ENCODE measurements around the gene SCARF2. TPM values are rescaled to one million over a fixed set of nuclear protein-coding genes. Genes with fewer than 3 reads are reported as not detected.

SCARF2 gene
- total RNA-seq, 6 experiments from 2014 or later = 65.1 to 92.3 (median 68.9) TPM

DNA sequence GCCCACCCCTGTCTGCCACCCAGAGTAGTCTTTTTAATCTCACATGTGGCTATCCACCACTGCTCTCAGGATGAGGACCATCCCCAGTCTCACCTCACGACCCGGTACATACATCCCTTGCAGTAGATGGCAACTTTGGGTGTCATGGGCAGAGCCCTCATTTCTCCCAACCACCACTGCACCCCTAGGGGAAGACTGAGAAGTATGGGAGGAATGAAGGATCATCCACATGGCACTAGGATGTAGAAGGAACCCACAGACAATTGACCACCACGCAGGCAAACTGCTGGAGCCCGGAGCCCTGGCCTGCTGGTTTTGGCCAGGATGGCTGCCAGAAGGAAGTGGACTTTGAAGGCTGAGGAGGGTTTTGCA, 1.9 kb upstream of the SCARF2 start:
- Mint-ChIP-seq H3K4me1 (ENCODE audit: low read depth) (peaks cover 42% of the 10 kb centered on the region), H3K9me3 (no peaks in the 10 kb centered on the region), H3K36me3 (ENCODE audit: low read depth) (peaks cover 5% of the 10 kb centered on the region; the same call in 1 of the 2 replicates), H3K27me3 (ENCODE audit: insufficient read depth) (peaks cover 3% of the 10 kb centered on the region), H3K4me3 (no peak overlapping the region; the same call in 1 of the 2 replicates), H3K27ac (peak overlapping the region; percentile 81)
- TF ChIP-seq, protein P1, sequence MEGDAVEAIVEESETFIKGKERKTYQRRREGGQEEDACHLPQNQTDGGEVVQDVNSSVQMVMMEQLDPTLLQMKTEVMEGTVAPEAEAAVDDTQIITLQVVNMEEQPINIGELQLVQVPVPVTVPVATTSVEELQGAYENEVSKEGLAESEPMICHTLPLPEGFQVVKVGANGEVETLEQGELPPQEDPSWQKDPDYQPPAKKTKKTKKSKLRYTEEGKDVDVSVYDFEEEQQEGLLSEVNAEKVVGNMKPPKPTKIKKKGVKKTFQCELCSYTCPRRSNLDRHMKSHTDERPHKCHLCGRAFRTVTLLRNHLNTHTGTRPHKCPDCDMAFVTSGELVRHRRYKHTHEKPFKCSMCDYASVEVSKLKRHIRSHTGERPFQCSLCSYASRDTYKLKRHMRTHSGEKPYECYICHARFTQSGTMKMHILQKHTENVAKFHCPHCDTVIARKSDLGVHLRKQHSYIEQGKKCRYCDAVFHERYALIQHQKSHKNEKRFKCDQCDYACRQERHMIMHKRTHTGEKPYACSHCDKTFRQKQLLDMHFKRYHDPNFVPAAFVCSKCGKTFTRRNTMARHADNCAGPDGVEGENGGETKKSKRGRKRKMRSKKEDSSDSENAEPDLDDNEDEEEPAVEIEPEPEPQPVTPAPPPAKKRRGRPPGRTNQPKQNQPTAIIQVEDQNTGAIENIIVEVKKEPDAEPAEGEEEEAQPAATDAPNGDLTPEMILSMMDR (IDR thresholded peaks at IDR 0.05) = 0 out of 2 replicates have a peak, but pooled peaks have one; percentile 20
- no peak for DNase-seq

DNA sequence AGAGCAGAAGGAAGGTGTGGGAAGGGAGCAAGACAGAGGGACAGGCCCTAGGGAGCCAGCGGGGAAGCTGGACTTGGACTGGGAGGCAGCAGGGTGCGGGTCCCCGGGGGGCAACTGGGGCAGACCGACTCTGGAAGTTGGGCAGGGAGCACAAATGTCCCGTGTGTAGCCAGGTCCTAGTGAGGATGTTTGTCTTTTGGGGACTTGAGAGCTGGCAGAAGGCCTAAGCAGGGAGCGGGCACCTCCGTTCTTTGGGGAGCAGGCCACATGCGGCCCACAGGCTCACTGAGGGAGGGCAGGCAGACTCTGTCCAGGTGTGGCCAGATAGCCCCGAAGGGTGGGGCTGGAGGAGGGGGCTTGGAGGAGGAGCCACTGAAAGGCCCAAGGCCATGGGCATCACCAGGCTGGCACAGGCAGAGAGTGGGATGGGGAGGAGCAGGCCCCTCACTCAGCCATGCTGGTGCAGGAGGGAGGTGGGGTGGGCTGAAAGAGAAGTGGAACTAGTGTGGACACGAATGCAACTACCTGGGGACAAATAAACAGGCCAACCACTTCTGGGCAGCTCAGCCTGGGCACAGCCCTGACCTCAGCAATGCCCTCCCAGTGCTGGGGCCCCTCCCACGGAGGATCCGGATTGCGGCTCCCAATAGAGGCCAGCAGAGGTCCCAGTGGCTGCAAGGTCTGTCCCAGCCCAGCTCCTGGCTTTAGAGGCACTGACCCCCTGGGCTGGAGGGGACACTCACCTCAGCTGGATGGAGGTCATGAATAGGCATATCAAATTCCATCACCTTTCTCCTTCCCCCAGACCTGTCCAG, 1.3 kb upstream of the SCARF2 start:
- DNase-seq = no peak
- H3K27ac Mint-ChIP-seq = peak overlapping the region; percentile 81
- peaks cover 47% of the 10 kb centered on the region for H3K4me1 Mint-ChIP-seq (ENCODE audit: low read depth)
- H3K36me3 Mint-ChIP-seq (ENCODE audit: low read depth) = peaks cover 8% of the 10 kb centered on the region; the same call in 1 of the 2 replicates
- TF ChIP-seq, protein P1 (IDR thresholded peaks at IDR 0.05) = peak; percentile 59
- H3K27me3 Mint-ChIP-seq (ENCODE audit: insufficient read depth) = peaks cover 3% of the 10 kb centered on the region
- peak overlapping the region; percentile 86 for H3K4me3 Mint-ChIP-seq
- no peaks in the 10 kb centered on the region for H3K9me3 Mint-ChIP-seq

DNA sequence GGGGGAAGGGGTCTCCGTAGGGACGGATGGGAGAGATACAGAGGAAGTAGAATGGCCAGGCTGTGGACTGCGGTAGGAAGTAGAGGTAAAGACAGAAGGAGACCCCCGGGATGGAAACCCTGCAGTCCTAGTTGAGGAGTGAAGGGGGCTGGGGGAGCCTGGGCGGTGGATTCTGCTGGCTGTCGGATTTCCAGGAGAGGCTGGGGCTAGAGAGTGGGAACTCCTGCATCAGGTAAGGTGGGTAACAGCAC, 727 bp upstream of the SCARF2 start:
- no peak for DNase-seq
- H3K4me1 Mint-ChIP-seq (ENCODE audit: low read depth) = peaks cover 50% of the 10 kb centered on the region
- H3K9me3 Mint-ChIP-seq = no peaks in the 10 kb centered on the region
- peak overlapping the region; percentile 81 for H3K27ac Mint-ChIP-seq
- TF ChIP-seq, protein P1 (IDR thresholded peaks at IDR 0.05) = no peak
- H3K36me3 Mint-ChIP-seq (ENCODE audit: low read depth) = peaks cover 9% of the 10 kb centered on the region; the same call in 1 of the 2 replicates
- peak overlapping the region; percentile 86 for H3K4me3 Mint-ChIP-seq
- peaks cover 6% of the 10 kb centered on the region for H3K27me3 Mint-ChIP-seq (ENCODE audit: insufficient read depth)

DNA sequence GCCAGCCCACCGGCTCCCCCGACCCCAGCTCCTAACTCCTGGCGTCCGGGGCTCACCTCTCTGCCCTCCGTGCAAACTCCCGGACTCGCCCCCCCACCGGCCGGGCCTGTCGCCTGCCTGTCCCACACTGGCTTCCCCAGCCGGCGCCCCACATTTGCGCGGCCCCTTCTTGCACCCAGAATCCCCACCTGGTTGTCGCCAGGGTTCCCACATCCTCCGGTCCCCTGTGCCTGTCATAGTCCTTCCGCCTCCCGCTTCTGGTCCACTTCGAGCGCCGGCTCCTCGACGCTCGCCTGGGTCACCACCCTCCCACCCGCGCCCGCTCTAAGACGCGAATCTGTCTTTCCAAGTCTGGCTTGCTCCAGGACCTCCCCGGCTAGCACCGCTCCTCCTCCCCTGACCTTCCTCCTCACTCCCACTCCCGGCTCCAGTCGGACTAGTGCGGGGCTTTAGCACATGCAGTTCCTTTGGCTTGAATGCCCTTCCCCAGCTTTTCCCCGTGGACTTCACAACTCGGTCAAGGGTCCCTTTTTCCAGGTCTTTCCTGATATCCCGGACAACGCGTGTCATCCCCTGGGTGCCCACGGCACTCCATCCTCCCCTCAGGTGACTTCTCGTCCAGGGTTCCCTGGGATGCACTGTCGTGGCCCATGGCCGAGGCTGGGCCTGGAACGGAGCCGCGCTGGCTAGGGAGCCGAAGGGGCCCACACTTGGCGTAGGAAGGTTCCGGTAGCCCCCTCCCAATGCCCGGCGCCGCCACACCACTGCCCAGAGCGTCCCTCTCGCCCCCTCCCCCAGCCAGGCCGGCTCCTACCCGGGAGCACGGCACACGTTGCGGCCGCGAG, 635 bp downstream of the SCARF2 start:
- no peak for DNase-seq
- peaks cover 11% of the 10 kb centered on the region for H3K27me3 Mint-ChIP-seq (ENCODE audit: insufficient read depth)
- no peaks in the 10 kb centered on the region for H3K9me3 Mint-ChIP-seq
- H3K4me1 Mint-ChIP-seq (ENCODE audit: low read depth) = peaks cover 41% of the 10 kb centered on the region
- peak overlapping the region; percentile 87 for H3K27ac Mint-ChIP-seq
- TF ChIP-seq, protein P1 (IDR thresholded peaks at IDR 0.05) = no peak
- peaks cover 9% of the 10 kb centered on the region; the same call in 1 of the 2 replicates for H3K36me3 Mint-ChIP-seq (ENCODE audit: low read depth)
- H3K4me3 Mint-ChIP-seq = peak overlapping the region; percentile 99

DNA sequence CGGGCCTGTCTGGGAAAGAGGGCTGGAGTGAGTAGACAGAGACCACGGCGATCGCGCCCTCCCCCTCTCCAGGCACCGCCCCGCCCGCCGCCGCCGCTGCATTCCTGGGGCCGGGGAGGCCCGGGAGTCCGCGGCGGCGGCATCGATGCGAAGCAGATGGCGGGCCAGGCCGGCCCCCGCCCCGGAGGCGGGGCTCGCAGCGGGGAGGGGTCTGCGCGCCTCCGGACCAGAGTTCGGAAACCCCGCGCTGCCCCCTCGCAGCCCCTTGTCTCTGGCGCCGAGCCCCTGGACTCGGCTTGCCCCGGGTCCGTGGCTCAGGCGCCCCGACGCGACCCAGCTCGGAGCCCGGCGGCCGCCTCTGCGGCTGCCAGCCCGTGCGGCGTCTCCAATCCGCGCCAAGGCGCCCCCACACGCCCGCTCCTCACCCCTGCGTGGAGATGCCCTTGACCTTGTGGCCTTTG, 1.3 kb downstream of the SCARF2 start:
- no peaks in the 10 kb centered on the region for H3K9me3 Mint-ChIP-seq
- peaks cover 41% of the 10 kb centered on the region for H3K4me1 Mint-ChIP-seq (ENCODE audit: low read depth)
- H3K27ac Mint-ChIP-seq = peak overlapping the region; percentile 87
- TF ChIP-seq, protein P1 (IDR thresholded peaks at IDR 0.05) = 0 out of 2 replicates have a peak, but pooled peaks have one; percentile 11
- peak overlapping the region; percentile 99 for H3K4me3 Mint-ChIP-seq
- H3K27me3 Mint-ChIP-seq (ENCODE audit: insufficient read depth) = peaks cover 12% of the 10 kb centered on the region
- DNase-seq = no peak
- H3K36me3 Mint-ChIP-seq (ENCODE audit: low read depth) = peaks cover 9% of the 10 kb centered on the region; the same call in 1 of the 2 replicates
